SK-N-SH treated with all-trans-retinoic acid at 6 μM for 48 hours (cell line): ENCODE results near the gene ZBTB34.

Source experiments
- ATAC-seq: fragments of 200-7000 bp; cut with Tn5 transposase; 3 replicates; pipeline ENCODE4 v1.9.1; 2020; ENCODE audit warnings: mild to moderate bottlenecking, moderate library complexity
- ARNTL ChIP-seq: fragments of 450-650 bp; formaldehyde crosslinking; IDR thresholded peaks from 2 replicates; pipeline ENCODE4 v1.5.0; 2020; ENCODE audit warnings: low read depth, mild to moderate bottlenecking, moderate library complexity, borderline replicate concordance
- BACH2 ChIP-seq: fragments of 250-450 bp; sonication (Bioruptor Pico); IDR thresholded peaks from 2 replicates; pipeline ENCODE4 v1.9.0; 2021; ENCODE audit warnings: mild to moderate bottlenecking, borderline replicate concordance
- CSDC2 ChIP-seq: fragments of 250-450 bp; sonication (Bioruptor Pico); IDR thresholded peaks from 2 replicates; pipeline ENCODE4 v1.5.0; 2020; ENCODE audit warnings: mild to moderate bottlenecking, moderate library complexity
- GLIS3 ChIP-seq: fragments of 250-450 bp; sonication (Bioruptor Pico); IDR thresholded peaks from 2 replicates; pipeline ENCODE4 v1.5.0; 2020; ENCODE audit warnings: mild to moderate bottlenecking, moderate library complexity
- ISL1 ChIP-seq: fragments of 250-450 bp; sonication (Bioruptor Pico); IDR thresholded peaks from 2 replicates; pipeline ENCODE4 v2.1.2; 2022; ENCODE audit warnings: mild to moderate bottlenecking, moderate library complexity
- OSR1 ChIP-seq: fragments of 250-450 bp; sonication (Bioruptor Pico); IDR thresholded peaks from 2 replicates; pipeline ENCODE4 v1.8.0; 2022; ENCODE audit warnings: moderate library complexity, mild to moderate bottlenecking, inconsistent platforms
- RARB ChIP-seq: fragments of 250-450 bp; sonication (Bioruptor Pico); IDR thresholded peaks from 2 replicates; pipeline ENCODE4 v1.8.0; 2021; ENCODE audit warnings: mild to moderate bottlenecking, moderate library complexity
- TCF4 ChIP-seq: fragments of 250-450 bp; sonication (Bioruptor Pico); IDR thresholded peaks from 2 replicates; pipeline ENCODE4 v1.8.0; 2021; ENCODE audit warnings: mild to moderate bottlenecking, moderate library complexity, borderline replicate concordance
- TOX ChIP-seq: fragments of 250-450 bp; sonication (Bioruptor Pico); IDR thresholded peaks from 2 replicates; pipeline ENCODE4 v1.8.0; 2021; ENCODE audit warnings: mild to moderate bottlenecking, moderate library complexity, borderline replicate concordance
- ZC3H10 ChIP-seq: fragments of 250-450 bp; sonication (Bioruptor Pico); IDR thresholded peaks from 2 replicates; pipeline ENCODE4 v1.5.1; 2021; ENCODE audit warnings: mild to moderate bottlenecking, moderate library complexity
- ZFP3 ChIP-seq: fragments of 250-450 bp; sonication (Bioruptor Pico); IDR thresholded peaks from 2 replicates; pipeline ENCODE4 v1.5.0; 2020; ENCODE audit warnings: mild to moderate bottlenecking, moderate library complexity
- ZFP30 ChIP-seq: fragments of 450-650 bp; formaldehyde crosslinking; IDR thresholded peaks from 2 replicates; pipeline ENCODE4 v1.5.0; 2022; ENCODE audit warnings: mild to moderate bottlenecking, moderate library complexity
- ZNF565 ChIP-seq: fragments of 450-650 bp; formaldehyde crosslinking; conservative IDR thresholded peaks from 2 replicates; pipeline ENCODE4 v1.5.0; 2020; ENCODE audit warnings: low read depth, mild to moderate bottlenecking, moderate library complexity
- ZNF70 ChIP-seq: fragments of 450-650 bp; formaldehyde crosslinking; IDR thresholded peaks from 2 replicates; pipeline ENCODE4 v1.5.0; 2020; ENCODE audit warnings: mild to moderate bottlenecking, moderate library complexity
- TF ChIP-seq, protein P1 (sequence below): fragments of 250-450 bp; sonication (Bioruptor Pico); IDR thresholded peaks from 2 replicates; pipeline ENCODE4 v1.5.1; 2021; ENCODE audit warnings: mild to moderate bottlenecking, moderate library complexity
- TF ChIP-seq, protein P2 (sequence below): fragments of 250-450 bp; sonication (Bioruptor Pico); IDR thresholded peaks from 2 replicates; pipeline ENCODE4 v1.8.0; 2021; ENCODE audit warnings: low read depth, mild to moderate bottlenecking, moderate library complexity, borderline replicate concordance
- TF ChIP-seq, protein P3 (sequence below): fragments of 250-450 bp; sonication (Bioruptor Pico); IDR thresholded peaks from 2 replicates; pipeline ENCODE4 v1.5.1; 2020; ENCODE audit warnings: low read depth, mild to moderate bottlenecking, moderate library complexity
- TF ChIP-seq, protein P4 (sequence below): fragments of 250-450 bp; sonication (Bioruptor Pico); IDR thresholded peaks from 2 replicates; pipeline ENCODE4 v1.5.0; 2020; ENCODE audit warnings: mild to moderate bottlenecking, moderate library complexity

Gene ZBTB34

DNA sequence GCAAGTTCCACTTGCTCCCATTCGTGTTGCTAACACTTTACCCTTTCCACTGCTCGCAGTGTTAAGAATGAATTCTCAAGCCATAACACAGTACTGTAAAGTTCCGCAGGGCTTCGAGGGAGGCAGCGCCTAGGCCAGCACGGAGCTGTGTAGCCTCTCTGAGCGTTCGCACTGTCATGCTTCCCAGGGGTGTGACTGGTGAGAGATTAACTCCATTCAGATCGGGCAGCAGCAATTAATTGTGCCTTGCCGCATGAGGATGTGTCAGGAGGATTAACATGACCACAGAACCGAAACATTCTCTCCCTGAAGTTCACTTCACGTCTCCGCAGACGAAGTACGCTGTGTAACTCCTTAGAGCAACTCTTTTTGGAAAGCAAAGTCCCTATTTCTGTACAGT lies 23.2 kb downstream of the ZBTB34 start:
- no peak for TF ChIP-seq CSDC2 (CRISPR knock-in tag)
- TF ChIP-seq ZNF565 (CRISPR knock-in tag) = no peak
- no peak for TF ChIP-seq ZNF70 (CRISPR knock-in tag)
- TF ChIP-seq ZFP3 = no peak
- no peak for TF ChIP-seq ZFP30 (CRISPR knock-in tag)
- TF ChIP-seq TCF4 (CRISPR knock-in tag) = no peak
- TF ChIP-seq, protein P1, sequence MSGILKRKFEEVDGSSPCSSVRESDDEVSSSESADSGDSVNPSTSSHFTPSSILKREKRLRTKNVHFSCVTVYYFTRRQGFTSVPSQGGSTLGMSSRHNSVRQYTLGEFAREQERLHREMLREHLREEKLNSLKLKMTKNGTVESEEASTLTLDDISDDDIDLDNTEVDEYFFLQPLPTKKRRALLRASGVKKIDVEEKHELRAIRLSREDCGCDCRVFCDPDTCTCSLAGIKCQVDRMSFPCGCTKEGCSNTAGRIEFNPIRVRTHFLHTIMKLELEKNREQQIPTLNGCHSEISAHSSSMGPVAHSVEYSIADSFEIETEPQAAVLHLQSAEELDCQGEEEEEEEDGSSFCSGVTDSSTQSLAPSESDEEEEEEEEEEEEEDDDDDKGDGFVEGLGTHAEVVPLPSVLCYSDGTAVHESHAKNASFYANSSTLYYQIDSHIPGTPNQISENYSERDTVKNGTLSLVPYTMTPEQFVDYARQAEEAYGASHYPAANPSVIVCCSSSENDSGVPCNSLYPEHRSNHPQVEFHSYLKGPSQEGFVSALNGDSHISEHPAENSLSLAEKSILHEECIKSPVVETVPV (CRISPR knock-in tag) = no peak
- no peak for TF ChIP-seq GLIS3 (CRISPR knock-in tag)
- TF ChIP-seq, protein P2, sequence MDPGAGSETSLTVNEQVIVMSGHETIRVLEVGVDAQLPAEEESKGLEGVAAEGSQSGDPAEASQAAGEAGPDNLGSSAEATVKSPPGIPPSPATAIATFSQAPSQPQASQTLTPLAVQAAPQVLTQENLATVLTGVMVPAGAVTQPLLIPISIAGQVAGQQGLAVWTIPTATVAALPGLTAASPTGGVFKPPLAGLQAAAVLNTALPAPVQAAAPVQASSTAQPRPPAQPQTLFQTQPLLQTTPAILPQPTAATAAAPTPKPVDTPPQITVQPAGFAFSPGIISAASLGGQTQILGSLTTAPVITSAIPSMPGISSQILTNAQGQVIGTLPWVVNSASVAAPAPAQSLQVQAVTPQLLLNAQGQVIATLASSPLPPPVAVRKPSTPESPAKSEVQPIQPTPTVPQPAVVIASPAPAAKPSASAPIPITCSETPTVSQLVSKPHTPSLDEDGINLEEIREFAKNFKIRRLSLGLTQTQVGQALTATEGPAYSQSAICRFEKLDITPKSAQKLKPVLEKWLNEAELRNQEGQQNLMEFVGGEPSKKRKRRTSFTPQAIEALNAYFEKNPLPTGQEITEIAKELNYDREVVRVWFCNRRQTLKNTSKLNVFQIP (CRISPR knock-in tag) = no peak
- no peak for ATAC-seq

DNA sequence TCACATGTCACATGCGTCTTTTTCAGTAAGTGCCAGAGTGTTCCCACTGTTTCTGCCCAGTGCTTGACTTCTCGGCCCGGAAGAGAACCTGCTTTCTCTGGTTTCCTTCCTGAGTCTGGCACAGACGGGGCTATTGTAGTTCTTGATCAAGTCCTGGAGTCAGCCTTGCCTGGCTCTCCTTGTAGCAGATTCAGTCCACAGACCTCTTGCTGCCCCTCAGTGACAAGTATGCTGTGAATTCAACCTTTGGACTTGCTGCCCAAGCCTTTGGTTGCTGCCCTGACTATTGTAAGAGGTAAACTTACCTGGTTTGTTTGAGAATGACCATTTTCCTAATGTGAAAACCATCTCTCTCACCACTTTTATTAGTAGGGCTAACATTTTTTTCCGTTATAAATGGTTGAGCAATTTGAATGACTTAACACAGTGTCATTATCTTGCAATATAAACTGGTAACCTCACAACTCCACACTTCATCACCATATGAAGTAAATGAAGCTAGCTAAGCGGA lies 24.7 kb downstream of the ZBTB34 start:
- TF ChIP-seq CSDC2 (CRISPR knock-in tag) = no peak
- no peak for TF ChIP-seq ZFP3
- TF ChIP-seq, protein P3, sequence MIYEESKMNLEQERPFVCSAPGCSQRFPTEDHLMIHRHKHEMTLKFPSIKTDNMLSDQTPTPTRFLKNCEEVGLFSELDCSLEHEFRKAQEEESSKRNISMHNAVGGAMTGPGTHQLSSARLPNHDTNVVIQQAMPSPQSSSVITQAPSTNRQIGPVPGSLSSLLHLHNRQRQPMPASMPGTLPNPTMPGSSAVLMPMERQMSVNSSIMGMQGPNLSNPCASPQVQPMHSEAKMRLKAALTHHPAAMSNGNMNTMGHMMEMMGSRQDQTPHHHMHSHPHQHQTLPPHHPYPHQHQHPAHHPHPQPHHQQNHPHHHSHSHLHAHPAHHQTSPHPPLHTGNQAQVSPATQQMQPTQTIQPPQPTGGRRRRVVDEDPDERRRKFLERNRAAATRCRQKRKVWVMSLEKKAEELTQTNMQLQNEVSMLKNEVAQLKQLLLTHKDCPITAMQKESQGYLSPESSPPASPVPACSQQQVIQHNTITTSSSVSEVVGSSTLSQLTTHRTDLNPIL = no peak
- TF ChIP-seq TOX (CRISPR knock-in tag) = no peak
- TF ChIP-seq ARNTL = no peak
- no peak for TF ChIP-seq OSR1 (CRISPR knock-in tag)
- TF ChIP-seq BACH2 = no peak
- ATAC-seq = no peak

DNA sequence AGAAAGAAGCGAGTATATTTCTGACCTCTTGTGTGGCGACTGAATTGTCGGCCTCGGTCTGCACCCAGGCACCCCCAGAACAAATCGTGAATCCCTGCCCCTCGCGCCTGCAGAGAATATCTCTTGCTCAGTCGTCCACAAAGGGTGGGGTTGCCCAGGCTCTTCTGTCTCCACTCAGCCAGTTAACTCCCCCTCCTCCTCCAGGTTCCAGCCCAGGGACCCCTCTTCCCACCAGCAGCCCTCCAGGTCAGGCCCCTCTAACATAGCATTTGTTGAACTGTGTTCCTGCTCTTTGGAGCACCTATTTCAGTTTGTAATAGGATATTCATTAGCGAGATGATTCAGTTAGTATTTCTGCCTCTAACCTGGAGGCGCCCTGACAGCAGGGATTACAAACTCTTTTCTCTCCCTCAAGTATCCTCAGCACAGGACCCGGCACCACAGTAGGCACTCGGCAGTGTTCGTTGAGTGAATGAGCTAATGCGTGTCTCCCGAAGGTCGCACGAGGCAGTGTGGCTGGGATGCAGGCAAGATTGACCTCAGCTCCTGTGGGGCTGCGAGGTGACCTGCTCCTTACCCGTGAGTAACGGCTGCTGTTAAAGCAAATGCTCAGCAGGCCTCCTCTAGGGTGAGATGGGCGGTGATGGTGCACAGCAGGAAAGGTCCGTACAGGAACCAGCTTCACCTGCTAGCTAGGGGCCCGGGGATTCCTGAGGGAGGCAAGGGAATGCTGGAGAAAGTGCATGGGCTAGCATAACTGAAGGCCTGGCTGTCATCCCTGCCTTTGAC lies 25.8 kb downstream of the ZBTB34 start:
- ATAC-seq = no peak
- TF ChIP-seq OSR1 (CRISPR knock-in tag) = no peak
- TF ChIP-seq TOX (CRISPR knock-in tag) = no peak
- no peak for TF ChIP-seq ZFP30 (CRISPR knock-in tag)
- TF ChIP-seq ZC3H10 (CRISPR knock-in tag) = no peak
- no peak for TF ChIP-seq TCF4 (CRISPR knock-in tag)
- TF ChIP-seq, all 23 proteins: peak for 0

DNA sequence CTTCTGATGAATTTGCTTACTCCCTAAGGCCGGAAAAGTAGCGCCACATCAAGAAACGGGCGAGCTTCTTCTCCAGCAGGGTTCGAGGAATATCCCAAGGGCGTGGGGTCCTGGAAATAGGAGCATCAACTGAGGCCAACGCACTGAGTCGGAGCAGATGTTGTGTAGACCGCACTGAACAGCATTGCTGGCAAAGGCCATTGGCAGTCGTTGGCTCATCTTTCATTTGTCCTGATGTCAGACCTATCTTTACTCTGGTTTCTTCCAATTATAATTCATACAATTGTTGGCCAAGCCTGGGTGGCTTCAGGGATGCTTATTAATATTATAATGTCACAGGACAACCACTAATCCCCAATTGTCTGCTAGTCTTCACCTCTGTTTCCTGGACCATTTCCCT lies 26.5 kb downstream of the ZBTB34 start:
- TF ChIP-seq RARB (CRISPR knock-in tag) (no peak), ARNTL (no peak), ZNF565 (CRISPR knock-in tag) (no peak), ZFP30 (CRISPR knock-in tag) (no peak), ZFP3 (no peak), BACH2 (no peak), TOX (CRISPR knock-in tag) (no peak), ISL1 (CRISPR knock-in tag) (no peak)
- TF ChIP-seq, protein P4, sequence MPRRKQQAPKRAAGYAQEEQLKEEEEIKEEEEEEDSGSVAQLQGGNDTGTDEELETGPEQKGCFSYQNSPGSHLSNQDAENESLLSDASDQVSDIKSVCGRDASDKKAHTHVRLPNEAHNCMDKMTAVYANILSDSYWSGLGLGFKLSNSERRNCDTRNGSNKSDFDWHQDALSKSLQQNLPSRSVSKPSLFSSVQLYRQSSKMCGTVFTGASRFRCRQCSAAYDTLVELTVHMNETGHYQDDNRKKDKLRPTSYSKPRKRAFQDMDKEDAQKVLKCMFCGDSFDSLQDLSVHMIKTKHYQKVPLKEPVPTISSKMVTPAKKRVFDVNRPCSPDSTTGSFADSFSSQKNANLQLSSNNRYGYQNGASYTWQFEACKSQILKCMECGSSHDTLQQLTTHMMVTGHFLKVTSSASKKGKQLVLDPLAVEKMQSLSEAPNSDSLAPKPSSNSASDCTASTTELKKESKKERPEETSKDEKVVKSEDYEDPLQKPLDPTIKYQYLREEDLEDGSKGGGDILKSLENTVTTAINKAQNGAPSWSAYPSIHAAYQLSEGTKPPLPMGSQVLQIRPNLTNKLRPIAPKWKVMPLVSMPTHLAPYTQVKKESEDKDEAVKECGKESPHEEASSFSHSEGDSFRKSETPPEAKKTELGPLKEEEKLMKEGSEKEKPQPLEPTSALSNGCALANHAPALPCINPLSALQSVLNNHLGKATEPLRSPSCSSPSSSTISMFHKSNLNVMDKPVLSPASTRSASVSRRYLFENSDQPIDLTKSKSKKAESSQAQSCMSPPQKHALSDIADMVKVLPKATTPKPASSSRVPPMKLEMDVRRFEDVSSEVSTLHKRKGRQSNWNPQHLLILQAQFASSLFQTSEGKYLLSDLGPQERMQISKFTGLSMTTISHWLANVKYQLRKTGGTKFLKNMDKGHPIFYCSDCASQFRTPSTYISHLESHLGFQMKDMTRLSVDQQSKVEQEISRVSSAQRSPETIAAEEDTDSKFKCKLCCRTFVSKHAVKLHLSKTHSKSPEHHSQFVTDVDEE = no peak
- TF ChIP-seq, protein P1 (CRISPR knock-in tag) = no peak
- ATAC-seq = no peak
